HT1080 (cell line): ENCODE results near the gene SART1. TPM values are rescaled to one million over a fixed set of nuclear protein-coding genes. Genes with fewer than 3 reads are reported as not detected.
"Not testable (repeated sequence)": the region's sequence is repeated elsewhere in the genome, so short reads cannot be mapped to it uniquely, and the experiment has no call there.

Source experiments
- DNase-seq: peaks from one replicate; pipeline ENCODE4 v3.0.0-alpha.2; 2015; ENCODE audit warnings: low read depth
- total RNA-seq: library from RNA; depleted of rRNA; stranded (reverse); fragments of >200 nt; shearing (Covaris generic); gene quantifications from 2 replicates; pipeline ENCODE4 v1.2.3, GENCODE V29; 2014

The SART1 gene
- total RNA-seq, 1 experiment from 2014 or later, result 112 TPM

DNA sequence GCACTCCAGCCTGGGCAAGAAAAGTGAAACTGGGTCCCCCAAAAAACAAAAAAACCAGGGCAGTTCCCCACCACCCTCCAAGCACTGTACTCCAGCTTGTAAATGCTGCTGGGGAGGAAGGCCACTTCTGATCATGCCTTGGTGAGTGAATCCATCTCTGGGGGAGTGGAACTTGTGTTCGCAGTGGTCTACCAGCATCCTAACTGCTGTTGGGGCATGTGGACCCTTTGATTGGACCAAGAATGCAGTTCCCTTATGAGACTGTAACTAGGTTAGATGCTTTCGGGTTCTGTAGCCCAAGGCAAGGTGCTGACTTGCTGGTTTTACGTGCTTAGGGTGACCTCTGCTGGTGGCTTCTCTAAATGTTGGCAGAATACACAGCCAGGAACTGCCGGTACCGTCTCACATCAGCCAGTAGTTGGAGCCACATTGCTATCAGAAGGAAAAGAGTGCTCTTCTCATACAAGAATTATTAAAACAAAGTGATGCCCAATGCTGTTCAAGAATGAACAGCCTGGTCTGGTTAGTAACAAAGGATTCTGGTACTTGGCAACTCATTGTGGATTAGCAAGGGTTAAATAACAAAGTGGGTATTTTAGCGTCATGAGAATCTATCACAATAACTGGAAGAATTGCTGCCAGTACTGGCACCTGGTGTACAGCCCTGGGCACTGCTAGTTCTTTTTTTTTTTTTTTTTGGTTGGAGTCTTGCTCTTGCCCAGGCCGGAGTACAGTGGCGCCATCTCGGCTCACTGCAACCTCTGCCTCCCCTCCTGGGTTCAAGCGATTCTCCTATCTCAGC, 27.5 kb downstream of the SART1 start:
- DNase-seq, result peak; percentile 95

- DNase-seq, result no peak
Observed at GRCh38 chr11:65992056-65992455, 30.5 kb downstream of the SART1 start.

DNA sequence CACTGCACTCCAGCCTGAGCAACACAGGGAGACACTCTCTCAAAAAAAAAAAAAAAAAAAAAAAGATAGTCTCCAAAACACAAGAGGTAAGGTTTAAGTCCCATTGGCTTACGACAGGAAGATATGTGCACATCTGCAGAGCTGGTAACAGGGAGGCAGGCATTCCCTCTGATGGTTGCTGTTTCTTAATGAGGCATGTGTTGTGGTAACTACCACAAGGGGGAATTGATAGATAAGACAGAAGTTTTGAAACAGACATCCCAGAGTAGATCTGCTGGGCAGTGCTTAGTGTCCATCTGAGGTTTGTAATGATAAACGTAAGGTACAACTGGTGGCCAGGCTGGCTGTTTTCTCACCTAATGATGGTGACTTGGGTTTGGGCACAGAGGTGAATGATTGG, 35.8 kb downstream of the SART1 start:
- DNase-seq, result no peak

DNA sequence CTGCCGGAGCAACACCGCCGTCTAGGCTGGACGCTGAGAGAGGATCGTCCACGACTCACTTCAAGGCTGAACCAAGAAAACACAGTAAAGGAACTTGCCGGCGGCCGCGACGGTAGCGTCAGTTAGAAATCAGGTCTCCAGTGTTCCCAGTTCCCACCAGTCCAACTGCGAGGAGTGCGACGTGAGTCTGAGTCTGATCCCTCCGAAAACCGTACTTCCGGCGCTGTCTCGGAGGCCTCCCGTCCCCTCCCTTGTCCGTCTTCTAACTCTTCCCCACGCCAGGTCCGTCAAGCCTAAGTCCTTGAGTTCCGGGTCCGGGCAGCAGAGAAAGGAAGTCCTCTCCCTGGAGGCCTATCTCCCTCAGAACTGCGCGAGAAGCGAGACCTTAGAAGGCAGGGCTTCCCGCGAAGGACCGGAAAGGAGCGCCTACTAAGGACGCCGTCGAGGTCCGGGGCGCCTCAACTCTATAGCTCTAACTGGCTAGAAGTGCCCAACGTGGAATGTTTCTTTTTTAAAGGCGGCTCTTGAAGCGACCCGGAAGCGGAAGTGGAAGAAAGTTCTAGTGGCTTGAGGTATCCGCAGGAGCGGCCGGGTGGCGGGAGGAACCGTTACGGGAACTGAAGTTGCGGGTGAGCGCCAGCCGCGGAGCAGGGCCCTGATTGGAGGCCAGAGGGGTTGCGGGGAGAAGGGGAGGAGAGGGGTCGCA, 40.6 kb downstream of the SART1 start, which contains the start of the genes BANF1 and EIF1AD:
Gene BANF1, plus strand, starts transcription at position 562 of the 706 bp plus-strand sequence. CDS start 748 bp downstream, outside the sequence.
Gene EIF1AD, minus strand, starts transcription at position 216 of the 706 bp plus-strand sequence. CDS start 1,768 bp downstream, outside the sequence.
- peak; percentile 98 for DNase-seq

- DNase-seq, result no peak
Observed at GRCh38 chr11:66002648-66003225, 41.2 kb downstream of the SART1 start.

- DNase-seq, result no peak
Observed at GRCh38 chr11:66003291-66003690, 41.8 kb downstream of the SART1 start.

DNA sequence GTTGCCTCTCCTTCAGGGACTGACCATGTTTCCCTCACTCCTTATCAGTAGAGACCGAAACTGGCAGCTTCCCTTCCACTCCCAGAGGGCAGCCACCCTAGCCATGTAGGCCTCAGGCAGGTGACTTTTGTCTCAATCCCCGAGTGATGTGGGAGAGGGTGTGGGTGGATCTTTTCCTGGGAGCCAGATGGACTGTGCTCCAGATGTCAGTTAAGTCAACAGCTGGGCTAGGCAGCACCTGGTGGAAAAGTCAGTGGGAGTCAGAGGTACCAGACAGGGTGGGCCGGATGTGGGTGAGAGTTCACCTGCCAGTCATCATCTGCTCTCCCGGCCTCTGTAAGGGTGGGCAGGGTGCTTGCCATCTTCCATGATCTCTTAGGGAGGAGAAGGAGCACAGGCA, 42.7 kb downstream of the SART1 start:
- no peak for DNase-seq

- DNase-seq, result no peak
Observed at GRCh38 chr11:66006134-66006890, 44.8 kb downstream of the SART1 start.

DNA sequence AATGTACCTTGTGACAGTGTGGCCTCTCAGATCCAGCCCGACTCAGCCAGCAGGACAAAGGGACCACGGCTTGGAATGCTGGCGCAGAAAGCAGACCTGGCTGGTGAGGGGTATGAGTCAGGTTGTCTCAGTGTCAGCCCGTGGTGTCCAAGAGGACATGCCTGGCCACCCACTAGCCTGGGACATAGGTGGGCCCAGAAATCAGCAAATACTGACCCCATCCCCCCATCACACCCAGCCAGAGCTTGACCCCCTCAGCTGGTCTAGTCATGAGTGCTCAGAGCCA, 45.3 kb downstream of the SART1 start:
- no peak for DNase-seq

- DNase-seq, result no peak
Observed at GRCh38 chr11:66007201-66007634, 45.7 kb downstream of the SART1 start.

GRCh38 chr11:66008095-66008467, 46.5 kb downstream of the SART1 start:
- no peak for DNase-seq

- peak; percentile 80 for DNase-seq
Observed at GRCh38 chr11:66008468-66009101, 47.1 kb downstream of the SART1 start.

DNA sequence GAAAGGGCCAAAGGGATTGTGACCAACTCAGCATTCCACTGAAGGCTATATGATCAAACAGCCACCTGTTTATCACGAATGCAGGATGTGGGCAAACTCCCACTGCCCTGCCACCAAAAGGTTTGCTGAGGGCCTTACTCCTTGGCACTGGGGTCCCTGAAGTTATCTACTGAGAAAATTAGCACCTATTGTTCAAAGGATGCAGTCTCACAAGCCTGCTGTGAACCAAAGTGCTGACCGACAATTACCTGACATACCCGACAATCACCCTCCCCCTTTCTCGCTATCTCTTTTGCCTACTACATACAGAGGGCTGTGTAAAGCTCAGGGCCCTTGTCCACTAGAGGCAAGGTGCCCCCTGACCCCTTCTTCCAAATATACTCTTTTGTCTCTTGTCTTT, 48.5 kb downstream of the SART1 start:
- DNase-seq, result not testable (repeated sequence)

DNA sequence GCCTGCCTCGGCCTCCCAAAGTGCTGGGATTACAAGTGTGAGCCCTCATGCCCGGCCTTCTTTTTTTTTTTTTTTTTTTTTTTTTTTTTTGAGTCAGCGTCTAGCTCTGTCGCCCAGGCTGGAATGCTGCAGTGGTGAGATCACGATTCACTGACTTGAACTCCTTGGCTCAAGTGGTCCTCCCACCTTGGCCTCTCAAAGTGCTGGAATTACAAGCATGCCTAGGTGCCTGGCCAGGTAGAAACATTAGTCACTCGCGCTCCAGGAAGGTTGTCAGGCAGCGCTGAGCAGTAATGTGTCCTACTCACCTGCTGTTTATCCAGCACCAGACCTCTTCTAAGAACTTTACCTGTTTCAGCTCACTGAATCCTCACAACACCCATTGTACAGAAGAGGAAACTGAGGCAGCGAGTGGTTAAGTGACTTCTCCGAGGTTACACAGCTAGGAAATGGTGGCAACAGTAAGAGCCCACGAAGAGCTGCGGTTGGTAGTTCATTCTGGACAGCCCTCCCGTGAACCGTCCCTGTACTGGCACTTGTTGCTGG, 49.8 kb downstream of the SART1 start:
- peak; percentile 48 for DNase-seq

DNA sequence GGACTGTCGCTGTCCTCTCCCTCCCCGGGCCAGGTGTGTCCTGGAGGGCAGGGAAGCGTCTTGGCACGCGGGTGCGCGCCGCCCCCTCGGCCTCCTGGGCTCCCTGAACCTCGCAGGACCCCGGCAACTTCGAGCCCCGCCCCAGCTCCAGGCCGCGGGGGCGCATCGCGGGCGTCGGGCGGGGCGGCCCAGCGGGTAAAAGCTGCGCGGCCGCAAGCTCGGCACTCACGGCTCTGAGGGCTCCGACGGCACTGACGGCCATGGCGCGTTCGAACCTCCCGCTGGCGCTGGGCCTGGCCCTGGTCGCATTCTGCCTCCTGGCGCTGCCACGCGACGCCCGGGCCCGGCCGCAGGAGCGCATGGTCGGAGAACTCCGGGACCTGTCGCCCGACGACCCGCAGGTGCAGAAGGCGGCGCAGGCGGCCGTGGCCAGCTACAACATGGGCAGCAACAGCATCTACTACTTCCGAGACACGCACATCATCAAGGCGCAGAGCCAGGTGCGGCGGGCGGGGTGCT, 50.3 kb downstream of the SART1 start, which contains the start of gene CST6:
Gene CST6, plus strand, starts transcription at position 224 of the 519 bp plus-strand sequence. Its CDS starts 37 bp downstream, at position 261.
- DNase-seq, result no peak

DNA sequence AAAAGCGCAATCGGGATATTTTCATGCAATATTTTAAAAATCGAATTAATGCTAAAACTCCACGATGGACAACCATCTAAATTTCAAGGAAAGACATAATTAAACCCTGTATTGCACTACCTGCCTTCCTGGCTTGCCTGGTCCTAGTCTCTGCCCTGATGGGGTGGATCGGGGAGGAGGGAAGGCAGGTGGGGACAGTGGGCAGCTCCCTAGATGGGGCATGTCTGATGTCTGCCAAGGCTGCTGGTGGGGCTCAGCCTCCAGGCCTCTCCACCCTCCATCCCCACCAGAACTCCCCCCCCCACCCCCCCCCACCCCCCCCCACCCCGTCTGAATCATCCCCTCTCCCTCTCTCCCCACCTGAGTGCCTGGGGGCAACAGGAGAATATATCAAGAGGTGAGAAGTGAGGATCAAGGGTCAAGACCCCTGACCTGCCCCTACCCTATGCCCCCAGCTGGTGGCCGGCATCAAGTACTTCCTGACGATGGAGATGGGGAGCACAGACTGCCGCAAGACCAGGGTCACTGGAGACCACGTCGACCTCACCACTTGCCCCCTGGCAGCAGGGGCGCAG, 50.9 kb downstream of the SART1 start:
- DNase-seq, result no peak

- no peak for DNase-seq
Observed at GRCh38 chr11:66012946-66013761, 51.6 kb downstream of the SART1 start.

- DNase-seq, result no peak
Observed at GRCh38 chr11:66013762-66014100, 52.2 kb downstream of the SART1 start.

DNA sequence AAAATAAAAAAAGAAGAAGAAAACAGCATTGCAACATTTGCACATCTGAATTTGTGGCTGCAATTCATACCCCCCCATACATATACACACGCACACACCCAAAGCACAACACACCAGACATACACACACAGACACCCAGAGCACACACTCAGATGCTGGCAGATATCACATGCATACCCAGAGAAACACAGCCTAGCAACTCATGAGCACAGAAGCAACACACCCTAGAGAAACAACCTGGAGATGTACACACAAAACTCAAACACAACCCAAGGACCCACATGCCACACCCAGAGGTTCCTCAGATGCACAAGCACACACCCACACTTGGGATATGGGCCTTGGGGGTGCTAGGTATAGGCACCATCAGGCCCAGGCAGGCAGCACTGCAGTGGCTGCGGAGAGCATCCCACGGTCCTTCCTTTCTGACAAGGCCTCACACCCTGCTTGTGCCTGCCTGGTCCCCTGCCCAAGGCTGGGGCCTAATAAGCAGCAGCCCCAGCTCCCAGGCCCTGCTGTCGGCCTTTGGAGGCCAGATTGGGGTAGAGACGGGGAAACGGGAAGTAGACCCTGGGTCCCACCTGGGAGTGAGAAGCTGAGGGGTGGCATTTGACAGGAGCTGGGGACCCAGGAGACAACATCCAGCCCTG, 53.4 kb downstream of the SART1 start:
- no peak for DNase-seq
